Jurkat, Clone E6-1 (cell line): ENCODE results near the gene DOLK.
A peak's percentile ranks its signal among the peaks of the same experiment; 100 is the strongest.

Source experiments
- DNase-seq: peaks from one replicate; pipeline ENCODE4 v3.0.0-alpha.2; 2011; ENCODE audit warnings: low read depth, low spot score
- H3K4me3 ChIP-seq: 2 replicates; pipeline ENCODE4 v1.5.1; 2011; ENCODE audit warnings: mild to moderate bottlenecking, low read length, control low read depth, moderate library complexity

DOLK gene

GRCh38 chr9:128912270-128912853, 35.0 kb downstream of the DOLK start:
- no peak for DNase-seq
- no peak overlapping the region for H3K4me3 ChIP-seq

DNA sequence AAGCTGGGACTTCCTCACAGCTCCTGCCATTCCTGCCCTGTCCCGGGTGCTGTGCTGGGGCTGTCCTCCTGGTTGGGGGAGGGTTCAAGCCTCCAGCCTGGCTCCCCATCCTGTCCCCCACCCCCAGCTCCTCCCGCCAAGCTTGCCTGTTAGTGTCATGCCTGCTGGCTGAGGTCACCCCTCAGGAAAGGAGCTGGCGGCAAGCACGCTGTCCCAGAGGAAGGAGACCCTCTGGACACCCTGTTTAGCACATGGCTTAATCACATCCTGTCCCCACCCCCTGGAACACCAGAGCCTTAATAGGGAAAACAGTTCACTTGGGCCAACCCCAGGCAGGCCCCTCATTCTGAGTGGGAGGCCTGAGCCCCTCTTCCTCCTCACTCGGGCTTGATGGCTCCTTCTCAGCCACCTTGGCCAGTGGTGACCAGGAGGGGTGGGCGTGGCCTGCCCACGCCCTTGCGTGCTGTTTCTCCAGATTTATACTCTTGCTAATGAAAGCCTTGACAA, 35.8 kb downstream of the DOLK start:
- DNase-seq: no peak
- no peak overlapping the region for H3K4me3 ChIP-seq

DNA sequence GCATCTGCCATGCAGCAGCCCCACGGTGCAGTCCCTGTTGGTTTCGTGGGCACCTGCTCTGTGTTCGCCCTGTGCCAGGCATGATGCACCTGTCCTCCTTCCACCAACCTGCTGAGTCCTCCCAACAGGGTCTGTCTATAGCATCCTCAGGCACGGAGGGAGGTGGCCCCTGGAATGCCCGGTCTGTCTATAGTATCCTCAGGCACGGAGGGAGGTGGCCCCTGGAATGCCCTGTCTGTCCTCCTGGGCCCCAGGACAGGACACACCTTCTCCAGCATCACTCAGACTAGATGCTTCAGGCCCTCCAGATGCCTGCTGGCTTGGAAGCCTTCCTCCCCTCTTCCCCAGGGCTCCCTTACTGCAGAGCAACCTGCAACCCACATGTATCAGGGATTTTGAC, 36.5 kb downstream of the DOLK start:
- no peak for DNase-seq
- no peak overlapping the region for H3K4me3 ChIP-seq

GRCh38 chr9:128909859-128910258, 37.5 kb downstream of the DOLK start:
- DNase-seq: no peak
- no peak overlapping the region for H3K4me3 ChIP-seq

GRCh38 chr9:128908372-128908771, 39.0 kb downstream of the DOLK start:
- H3K4me3 ChIP-seq: no peak overlapping the region
- no peak for DNase-seq

DNA sequence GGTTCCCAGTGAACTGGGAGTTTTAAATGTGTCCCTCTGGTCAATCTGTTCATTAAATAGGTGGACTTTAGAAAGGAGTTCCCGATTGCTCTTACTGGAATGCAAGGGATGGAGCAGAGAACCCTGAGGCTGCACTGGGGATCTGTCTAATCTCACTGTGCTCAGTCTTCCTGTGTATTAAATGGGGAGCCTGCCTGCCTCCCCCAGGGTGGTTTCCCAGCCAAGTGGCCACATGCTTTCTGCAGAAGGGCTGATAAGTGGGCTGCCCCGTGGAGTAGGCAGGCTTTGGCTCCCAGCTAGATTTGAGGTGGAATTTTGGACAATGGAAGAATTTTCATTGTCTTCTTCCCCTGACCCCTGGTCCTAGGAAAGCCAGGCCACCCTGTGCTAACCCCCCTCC, 40.7 kb downstream of the DOLK start:
- DNase-seq: no peak
- H3K4me3 ChIP-seq: no peak overlapping the region

DNA sequence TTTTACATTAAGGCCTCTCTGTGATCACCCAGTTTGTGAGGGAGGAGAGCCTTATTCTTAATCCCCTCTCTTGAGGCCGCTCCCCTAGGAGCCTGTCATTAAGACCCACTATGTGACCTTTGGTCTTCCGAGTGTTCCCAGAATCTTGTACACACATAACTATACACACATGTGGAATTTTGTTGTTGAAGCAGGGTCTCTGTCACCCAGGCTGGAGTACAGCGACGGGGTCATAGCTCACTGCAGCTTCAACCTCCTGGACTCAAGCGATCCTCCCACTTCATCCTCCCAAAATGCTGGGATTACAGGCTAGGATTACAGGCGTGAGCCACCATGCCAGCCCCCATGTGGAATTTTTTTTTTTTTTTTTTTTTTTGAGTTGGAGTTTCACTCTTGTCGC, 41.4 kb downstream of the DOLK start:
- DNase-seq: no peak
- no peak overlapping the region for H3K4me3 ChIP-seq

- no peak overlapping the region for H3K4me3 ChIP-seq
- DNase-seq: no peak
Observed at GRCh38 chr9:128903871-128904620, 43.4 kb downstream of the DOLK start.

DNA sequence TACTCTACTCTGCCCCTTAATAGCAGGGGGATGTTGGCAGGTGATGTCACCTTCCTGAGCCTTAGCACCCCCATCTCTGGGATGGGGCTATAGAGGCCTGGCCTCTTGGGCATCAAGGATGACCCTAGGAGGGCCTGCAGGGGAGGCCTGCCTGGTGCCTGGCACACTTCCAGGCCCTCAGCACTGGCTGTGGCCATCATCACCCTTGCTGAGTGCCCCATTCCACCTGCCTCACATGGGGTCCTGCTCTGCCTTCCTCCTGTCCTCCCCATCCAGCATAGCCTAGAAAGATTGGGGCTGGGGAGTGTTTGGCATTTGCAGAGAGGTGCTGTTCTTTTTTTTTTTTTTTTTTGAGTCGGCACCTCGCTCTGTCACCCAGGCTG, 44.3 kb downstream of the DOLK start:
- H3K4me3 ChIP-seq: no peak overlapping the region
- no peak for DNase-seq

- peak; percentile 92 for DNase-seq
- peak overlapping the region; percentile 34 for H3K4me3 ChIP-seq
Observed at GRCh38 chr9:128902351-128903078, 44.9 kb downstream of the DOLK start.

DNA sequence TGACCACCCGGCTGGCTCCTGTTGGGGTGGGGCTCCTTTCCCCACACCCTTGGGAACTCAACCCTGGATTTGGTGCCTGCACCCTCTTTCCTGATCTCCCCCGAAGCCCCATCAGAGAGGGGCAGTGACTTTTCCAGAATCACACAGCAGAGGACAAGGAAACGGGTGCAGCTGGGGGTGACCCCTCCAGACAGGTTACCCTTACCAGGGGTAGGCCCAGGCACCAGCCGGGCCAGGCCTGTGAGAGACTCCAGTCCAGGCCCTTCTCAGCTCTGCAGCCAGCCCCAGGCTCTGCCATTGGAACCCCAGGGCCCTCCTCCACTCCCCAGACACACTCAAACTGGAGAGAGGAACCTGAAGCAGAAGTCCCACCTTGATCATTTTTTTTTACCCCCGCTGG, 45.6 kb downstream of the DOLK start:
- DNase-seq: no peak
- peak overlapping the region; percentile 25 for H3K4me3 ChIP-seq

DNA sequence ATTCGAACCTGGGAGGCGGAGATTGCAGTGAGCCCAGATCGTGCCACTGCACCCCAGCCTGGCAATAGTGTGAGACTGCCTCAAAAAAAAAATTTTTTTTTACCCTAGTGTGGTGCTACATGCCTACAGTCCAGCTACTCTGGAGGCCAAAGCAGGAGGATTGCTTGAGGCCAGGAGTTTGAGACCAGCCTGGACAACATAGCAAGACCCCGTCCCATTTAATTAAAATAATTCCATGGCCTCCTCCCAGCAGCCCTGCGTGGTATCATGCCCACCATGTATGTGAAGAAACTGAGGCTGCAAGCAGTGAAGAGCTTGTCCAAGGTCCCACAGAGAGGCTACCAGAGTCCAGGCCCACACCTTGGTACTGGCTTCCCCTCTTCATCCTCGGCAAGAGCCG, 46.0 kb downstream of the DOLK start:
- DNase-seq: no peak
- H3K4me3 ChIP-seq: no peak overlapping the region

- peak; percentile 60 for DNase-seq
- H3K4me3 ChIP-seq: no peak overlapping the region
Observed at GRCh38 chr9:128899566-128900322, 47.7 kb downstream of the DOLK start.

- no peak overlapping the region for H3K4me3 ChIP-seq
- DNase-seq: no peak
Observed at GRCh38 chr9:128898845-128899565, 48.4 kb downstream of the DOLK start.

DNA sequence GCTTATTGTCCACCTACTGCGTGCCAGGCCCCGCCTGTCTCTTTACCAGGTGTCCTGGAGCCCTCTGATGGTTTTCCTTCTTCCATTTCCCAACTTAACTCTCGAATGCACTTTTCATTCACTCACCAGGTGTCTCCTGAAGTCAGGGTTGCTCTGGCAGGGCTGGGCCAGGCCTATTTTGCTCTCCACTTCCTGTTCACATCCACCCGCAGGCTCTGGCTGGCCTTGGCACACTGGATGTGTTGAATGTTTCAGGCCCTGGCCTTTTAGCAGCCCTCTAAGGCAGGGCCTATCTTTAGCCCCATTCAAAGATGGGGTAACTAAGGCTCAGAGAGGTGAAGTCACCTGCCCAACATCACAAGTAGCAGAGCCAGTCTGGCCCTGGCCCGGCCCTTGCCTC, 49.0 kb downstream of the DOLK start:
- no peak for DNase-seq
- no peak overlapping the region for H3K4me3 ChIP-seq

GRCh38 chr9:128895556-128895955, 51.8 kb downstream of the DOLK start:
- no peak for DNase-seq
- no peak overlapping the region for H3K4me3 ChIP-seq
